ENCODE data around the gene YY2.

DNA sequence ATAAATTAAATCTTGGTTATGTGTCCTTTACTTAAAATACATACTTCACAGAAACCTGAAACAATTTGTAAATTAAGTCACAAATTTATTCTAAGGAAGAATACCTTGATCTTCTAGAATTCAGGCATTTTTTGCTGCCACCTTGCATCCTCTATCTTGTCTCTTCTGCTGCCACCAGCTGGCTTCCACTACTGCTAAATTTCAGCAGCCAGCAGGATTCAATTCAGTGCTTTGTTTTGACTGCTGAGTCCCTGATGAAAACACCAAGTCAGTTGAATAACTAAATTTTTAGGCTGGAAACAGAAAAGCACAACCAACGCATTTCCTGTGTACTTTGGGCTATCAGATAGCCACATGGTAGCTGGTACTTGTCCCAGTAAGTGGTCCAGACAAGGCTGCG is 18.7 kb upstream of the YY2 start:
- TF ChIP-seq, protein P1, sequence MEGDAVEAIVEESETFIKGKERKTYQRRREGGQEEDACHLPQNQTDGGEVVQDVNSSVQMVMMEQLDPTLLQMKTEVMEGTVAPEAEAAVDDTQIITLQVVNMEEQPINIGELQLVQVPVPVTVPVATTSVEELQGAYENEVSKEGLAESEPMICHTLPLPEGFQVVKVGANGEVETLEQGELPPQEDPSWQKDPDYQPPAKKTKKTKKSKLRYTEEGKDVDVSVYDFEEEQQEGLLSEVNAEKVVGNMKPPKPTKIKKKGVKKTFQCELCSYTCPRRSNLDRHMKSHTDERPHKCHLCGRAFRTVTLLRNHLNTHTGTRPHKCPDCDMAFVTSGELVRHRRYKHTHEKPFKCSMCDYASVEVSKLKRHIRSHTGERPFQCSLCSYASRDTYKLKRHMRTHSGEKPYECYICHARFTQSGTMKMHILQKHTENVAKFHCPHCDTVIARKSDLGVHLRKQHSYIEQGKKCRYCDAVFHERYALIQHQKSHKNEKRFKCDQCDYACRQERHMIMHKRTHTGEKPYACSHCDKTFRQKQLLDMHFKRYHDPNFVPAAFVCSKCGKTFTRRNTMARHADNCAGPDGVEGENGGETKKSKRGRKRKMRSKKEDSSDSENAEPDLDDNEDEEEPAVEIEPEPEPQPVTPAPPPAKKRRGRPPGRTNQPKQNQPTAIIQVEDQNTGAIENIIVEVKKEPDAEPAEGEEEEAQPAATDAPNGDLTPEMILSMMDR (conservative IDR thresholded peaks at IDR 0.05; ENCODE audit: low read depth, low read length) = no peak
- TF ChIP-seq POLR2A (IDR thresholded peaks at IDR 0.05; ENCODE audit: low read depth, low read length) = no peak
- TF ChIP-seq BHLHE40 (IDR thresholded peaks at IDR 0.05; ENCODE audit: low read depth, low read length) = no peak
- TF ChIP-seq RCOR1 (IDR thresholded peaks at IDR 0.05; ENCODE audit: insufficient replicate concordance, low read length) = no peak
- no peak for TF ChIP-seq MXI1 (IDR thresholded peaks at IDR 0.05; ENCODE audit: borderline replicate concordance, low read depth, low read length)
- no peak for TF ChIP-seq SMC3 (IDR thresholded peaks at IDR 0.05; ENCODE audit: low read depth, low read length)
- TF ChIP-seq FOS (IDR thresholded peaks at IDR 0.05; ENCODE audit: low read depth, low read length) = no peak
- TF ChIP-seq, protein P2, sequence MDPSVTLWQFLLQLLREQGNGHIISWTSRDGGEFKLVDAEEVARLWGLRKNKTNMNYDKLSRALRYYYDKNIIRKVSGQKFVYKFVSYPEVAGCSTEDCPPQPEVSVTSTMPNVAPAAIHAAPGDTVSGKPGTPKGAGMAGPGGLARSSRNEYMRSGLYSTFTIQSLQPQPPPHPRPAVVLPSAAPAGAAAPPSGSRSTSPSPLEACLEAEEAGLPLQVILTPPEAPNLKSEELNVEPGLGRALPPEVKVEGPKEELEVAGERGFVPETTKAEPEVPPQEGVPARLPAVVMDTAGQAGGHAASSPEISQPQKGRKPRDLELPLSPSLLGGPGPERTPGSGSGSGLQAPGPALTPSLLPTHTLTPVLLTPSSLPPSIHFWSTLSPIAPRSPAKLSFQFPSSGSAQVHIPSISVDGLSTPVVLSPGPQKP (IDR thresholded peaks at IDR 0.05; ENCODE audit: borderline replicate concordance, low read depth, low read length) = no peak
- no peak for TF ChIP-seq RFX5 (IDR thresholded peaks at IDR 0.05; ENCODE audit: low read depth, low read length)
- TF ChIP-seq RAD21 (IDR thresholded peaks at IDR 0.05; ENCODE audit: low read length) = no peak
- no peak for TF ChIP-seq MAFK (IDR thresholded peaks at IDR 0.05; ENCODE audit: low read depth, low read length)
